GM19193 (cell line): ENCODE results near the gene RPS6KC1.

Experiments used
- POLR2A ChIP-seq: IDR thresholded peaks from 4 replicates; pipeline ENCODE4 v1.6.1; 2011; ENCODE audit not compliant: insufficient read depth, insufficient read length; ENCODE audit errors: extremely low read depth

The RPS6KC1 gene

DNA sequence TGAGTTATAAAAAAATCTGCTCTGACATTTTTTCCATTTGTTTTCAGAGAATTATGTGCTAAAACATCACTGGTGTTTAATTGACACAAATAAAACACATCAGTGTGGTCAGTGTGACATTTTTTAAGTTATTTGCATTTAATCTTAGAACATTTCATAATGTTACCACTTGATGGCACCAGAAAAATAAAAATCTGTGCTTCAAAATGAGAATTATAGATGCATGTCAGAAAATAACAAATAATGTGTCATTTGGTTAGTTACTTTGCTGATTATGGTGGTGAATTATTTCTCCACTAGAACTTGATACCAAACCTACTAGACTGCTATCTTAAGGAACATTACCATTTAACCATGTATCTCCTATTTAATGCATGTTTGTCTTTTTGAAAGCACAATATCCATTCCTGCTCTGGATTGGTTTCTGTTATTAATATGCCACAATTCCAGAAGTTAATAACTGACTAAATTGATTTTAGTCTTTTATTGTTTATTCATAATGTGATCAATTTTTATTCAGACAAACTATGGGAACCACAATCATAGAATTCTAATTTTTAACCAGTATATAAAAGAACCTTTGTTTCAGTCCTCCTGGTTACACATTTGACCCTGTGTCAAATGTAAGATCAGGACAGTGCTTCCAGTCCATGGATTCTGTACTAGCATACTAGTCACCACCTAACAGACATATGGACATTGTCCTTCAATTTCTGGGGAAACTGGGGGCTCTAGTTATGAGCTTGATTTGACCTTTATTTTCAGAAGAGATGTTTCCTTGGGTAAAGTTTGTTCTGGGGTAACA is 81.0 kb downstream of the RPS6KC1 start:
- TF ChIP-seq POLR2A, result no peak

- no peak for TF ChIP-seq POLR2A
Measured at GRCh38 chr1:213135572-213135971, 84.5 kb downstream of the RPS6KC1 start.

DNA sequence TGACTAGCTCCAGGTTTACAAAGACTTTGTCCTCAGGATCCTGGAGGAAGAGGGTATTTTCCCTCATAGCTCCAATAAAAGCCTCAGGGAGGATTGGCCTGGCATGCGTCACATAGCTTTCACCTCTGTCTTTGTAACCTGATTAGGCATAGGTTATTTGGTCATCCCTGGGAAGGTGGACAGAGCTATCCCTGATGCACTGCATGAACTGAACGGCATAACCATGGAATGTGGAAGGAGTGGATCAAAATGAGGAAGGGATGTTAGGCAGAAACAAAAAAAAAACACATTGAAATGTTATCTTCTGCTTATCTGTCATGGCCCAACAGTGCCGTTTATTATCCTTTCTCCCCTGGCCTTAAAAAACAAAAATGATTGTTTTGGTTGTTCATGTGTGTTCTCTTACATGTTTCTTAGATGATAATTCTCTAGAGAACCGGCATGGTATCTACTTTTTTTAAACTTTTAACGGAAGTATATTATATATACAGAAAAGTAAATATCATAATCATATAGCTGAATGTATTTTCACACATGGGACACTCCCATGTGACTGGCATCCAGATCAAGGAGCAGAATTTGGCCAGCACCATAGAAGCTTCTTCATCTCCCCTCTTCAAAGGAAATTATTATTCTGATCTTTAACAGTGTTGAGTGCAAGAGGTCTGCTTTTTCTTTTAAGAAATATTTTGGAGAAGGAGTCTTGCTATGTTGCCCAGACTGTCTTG is 85.3 kb downstream of the RPS6KC1 start:
- TF ChIP-seq POLR2A, result no peak

GRCh38 chr1:213138391-213138790 is 87.3 kb downstream of the RPS6KC1 start:
- no peak for TF ChIP-seq POLR2A

DNA sequence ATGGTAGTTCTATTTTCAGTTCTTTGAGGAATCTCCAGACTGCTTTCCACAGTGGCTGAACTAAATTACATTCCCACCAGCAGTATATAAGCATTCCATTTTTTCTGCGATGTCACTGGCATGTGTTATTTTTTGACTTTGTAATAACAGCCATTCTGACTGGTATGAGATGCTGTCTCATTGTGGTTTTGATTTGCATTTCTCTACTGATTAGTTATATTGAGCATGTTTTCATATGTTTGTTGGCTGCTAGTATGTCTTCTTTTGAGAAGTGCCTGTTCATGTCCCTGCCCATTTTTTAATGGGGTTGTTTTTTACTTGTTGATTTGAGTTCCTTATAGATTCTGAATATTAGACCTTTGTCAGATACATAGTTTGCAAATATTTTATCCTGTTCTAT is 87.9 kb downstream of the RPS6KC1 start:
- no peak for TF ChIP-seq POLR2A

DNA sequence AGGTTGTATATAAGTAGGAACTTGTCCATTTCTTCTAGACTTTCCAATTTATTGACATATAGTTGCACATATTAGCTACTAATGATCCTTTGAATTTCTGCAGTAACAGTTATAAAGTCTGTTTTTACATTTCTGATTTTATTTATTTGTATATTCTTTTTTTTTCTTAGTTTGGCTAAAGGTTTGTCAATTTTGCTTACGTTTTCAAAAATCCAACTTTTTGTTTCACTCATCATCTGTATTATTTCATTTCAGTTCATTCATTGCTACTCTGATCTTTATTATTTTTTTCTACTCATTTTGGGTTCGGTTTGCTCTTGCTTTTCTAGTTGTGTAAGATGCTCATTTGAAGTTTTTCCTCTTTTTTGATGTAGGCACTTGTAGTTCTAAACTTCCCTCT is 97.9 kb downstream of the RPS6KC1 start:
- TF ChIP-seq POLR2A, result no peak

GRCh38 chr1:213154056-213154685 is 103.1 kb downstream of the RPS6KC1 start:
- TF ChIP-seq POLR2A, result no peak

- TF ChIP-seq POLR2A, result no peak
Measured at GRCh38 chr1:213159376-213159775, 108.3 kb downstream of the RPS6KC1 start.

DNA sequence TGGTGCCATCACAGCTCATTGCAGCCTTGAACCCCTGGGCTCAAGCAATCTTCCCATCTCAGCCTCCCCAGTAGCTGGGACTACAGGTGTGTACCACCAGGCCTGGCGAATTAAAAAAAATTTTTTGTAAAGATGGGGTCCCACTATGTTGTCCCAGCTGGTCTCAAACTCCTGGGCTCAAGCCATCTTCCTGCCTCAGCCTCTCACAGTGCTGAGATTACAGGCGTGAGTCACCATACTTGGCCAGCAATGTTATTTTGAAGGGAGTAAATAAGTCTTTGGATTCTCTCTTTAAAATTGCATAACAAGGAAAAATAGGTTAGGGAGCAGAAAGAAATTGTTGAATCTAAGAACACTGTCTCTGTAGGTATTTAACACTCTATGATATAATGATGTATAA is 111.3 kb downstream of the RPS6KC1 start:
- TF ChIP-seq POLR2A, result no peak

GRCh38 chr1:213162862-213163261 is 111.8 kb downstream of the RPS6KC1 start:
- no peak for TF ChIP-seq POLR2A

GRCh38 chr1:213163278-213163711 is 112.3 kb downstream of the RPS6KC1 start:
- no peak for TF ChIP-seq POLR2A

GRCh38 chr1:213164561-213164960 is 113.5 kb downstream of the RPS6KC1 start:
- TF ChIP-seq POLR2A, result no peak

- no peak for TF ChIP-seq POLR2A
Measured at GRCh38 chr1:213166852-213167251, 115.8 kb downstream of the RPS6KC1 start.

GRCh38 chr1:213171711-213172110 is 120.7 kb downstream of the RPS6KC1 start:
- no peak for TF ChIP-seq POLR2A

- no peak for TF ChIP-seq POLR2A
Measured at GRCh38 chr1:213176341-213176740, 125.3 kb downstream of the RPS6KC1 start.
